ENCODE results near the gene CRYGS. TPM values are rescaled to one million over a fixed set of nuclear protein-coding genes. Genes with fewer than 3 reads are reported as not detected.

The CRYGS gene
- total and polyA plus RNA-seq, 9 of the 15 experiments (the other 6 are each of a cell fraction or from before 2014, with no cell fraction given), result 1.5 to 3.8 (median 2.0) TPM

DNA sequence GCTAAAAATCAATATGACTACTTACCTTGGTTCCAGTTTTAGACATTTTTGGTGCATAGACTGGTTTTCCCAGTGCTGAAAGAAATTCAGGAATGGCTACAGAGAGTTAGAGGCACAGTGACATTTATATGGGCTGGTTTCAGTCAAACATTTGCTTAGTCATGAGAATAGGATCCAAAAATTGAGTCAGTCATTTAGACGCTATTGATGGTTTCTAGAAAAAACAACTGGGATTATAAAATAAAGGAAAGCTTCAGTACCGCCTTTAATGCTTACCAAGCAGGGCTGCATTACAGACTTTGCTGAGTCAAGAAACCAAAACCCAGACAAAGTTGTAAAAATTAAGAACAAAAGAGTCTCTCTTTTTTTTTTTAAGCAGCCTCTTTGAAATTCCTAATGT lies at the start of gene CRYGS (continued):
- TF ChIP-seq, protein P1, sequence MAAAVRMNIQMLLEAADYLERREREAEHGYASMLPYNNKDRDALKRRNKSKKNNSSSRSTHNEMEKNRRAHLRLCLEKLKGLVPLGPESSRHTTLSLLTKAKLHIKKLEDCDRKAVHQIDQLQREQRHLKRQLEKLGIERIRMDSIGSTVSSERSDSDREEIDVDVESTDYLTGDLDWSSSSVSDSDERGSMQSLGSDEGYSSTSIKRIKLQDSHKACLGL (CRISPR knock-in tag; IDR thresholded peaks at IDR 0.05; ENCODE audit: borderline replicate concordance, poor library complexity, severe bottlenecking), result no peak
- TF ChIP-seq CCNT2 (IDR thresholded peaks at IDR 0.05; ENCODE audit: borderline replicate concordance, extremely low read depth, insufficient read length, low read depth, low read length) (no peak), ILK (tag; IDR thresholded peaks at IDR 0.05; ENCODE audit: borderline replicate concordance, low read depth) (no peak), RAD21 (CRISPR knock-in tag; conservative IDR thresholded peaks at IDR 0.05 in 1 of 2, IDR thresholded peaks at IDR 0.05 in 1 of 2) (no peak), ZNF311 (CRISPR knock-in tag; IDR thresholded peaks at IDR 0.05) (no peak), MAFK (IDR thresholded peaks at IDR 0.05; ENCODE audit: low read length) (0 out of 2 replicates have a peak, but pooled peaks have one; percentile 2), PYGO2 (tag; IDR thresholded peaks at IDR 0.05) (no peak), CHD1 (IDR thresholded peaks at IDR 0.05; ENCODE audit: low read length) (no peak), ZNF561 (CRISPR knock-in tag; conservative IDR thresholded peaks at IDR 0.05) (no peak), SRSF3 (IDR thresholded peaks at IDR 0.05; ENCODE audit: insufficient read depth, low read length) (no peak), SNIP1 (IDR thresholded peaks at IDR 0.05; ENCODE audit: low read depth) (no peak), PRMT5 (CRISPR knock-in tag; IDR thresholded peaks at IDR 0.05) (no peak), ZNF316 (IDR thresholded peaks at IDR 0.05) (peak; percentile 49; the same call in 1 of the 2 replicates), MAFG (tag; conservative IDR thresholded peaks at IDR 0.05) (peak; percentile 35), C11orf30 (IDR thresholded peaks at IDR 0.05; ENCODE audit: low read depth) (peak; percentile 36; the same call in 1 of the 2 replicates), ZNF384 (IDR thresholded peaks at IDR 0.05; ENCODE audit: low read depth, low read length) (no peak), MEF2A (IDR thresholded peaks at IDR 0.05; ENCODE audit: control insufficient read depth, low read depth, low read length) (0 out of 2 replicates have a peak, but pooled peaks have one; percentile 1), RAD51 (IDR thresholded peaks at IDR 0.05; ENCODE audit: borderline replicate concordance, low read depth) (no peak), GTF2F1 (IDR thresholded peaks at IDR 0.05; ENCODE audit: low read depth, low read length) (no peak), ZNF354B (CRISPR knock-in tag; IDR thresholded peaks at IDR 0.05) (no peak)
- TF ChIP-seq, protein P2, sequence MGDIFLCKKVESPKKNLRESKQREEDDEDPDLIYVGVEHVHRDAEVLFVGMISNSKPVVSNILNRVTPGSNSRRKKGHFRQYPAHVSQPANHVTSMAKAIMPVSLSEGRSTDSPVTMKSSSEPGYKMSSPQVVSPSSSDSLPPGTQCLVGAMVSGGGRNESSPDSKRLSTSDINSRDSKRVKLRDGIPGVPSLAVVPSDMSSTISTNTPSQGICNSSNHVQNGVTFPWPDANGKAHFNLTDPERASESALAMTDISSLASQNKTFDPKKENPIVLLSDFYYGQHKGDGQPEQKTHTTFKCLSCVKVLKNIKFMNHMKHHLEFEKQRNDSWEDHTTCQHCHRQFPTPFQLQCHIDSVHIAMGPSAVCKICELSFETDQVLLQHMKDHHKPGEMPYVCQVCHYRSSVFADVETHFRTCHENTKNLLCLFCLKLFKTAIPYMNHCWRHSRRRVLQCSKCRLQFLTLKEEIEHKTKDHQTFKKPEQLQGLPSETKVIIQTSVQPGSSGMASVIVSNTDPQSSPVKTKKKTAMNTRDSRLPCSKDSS (IDR thresholded peaks at IDR 0.05; ENCODE audit: low read depth, partially characterized antibody), result no peak
- TF ChIP-seq, protein P3, sequence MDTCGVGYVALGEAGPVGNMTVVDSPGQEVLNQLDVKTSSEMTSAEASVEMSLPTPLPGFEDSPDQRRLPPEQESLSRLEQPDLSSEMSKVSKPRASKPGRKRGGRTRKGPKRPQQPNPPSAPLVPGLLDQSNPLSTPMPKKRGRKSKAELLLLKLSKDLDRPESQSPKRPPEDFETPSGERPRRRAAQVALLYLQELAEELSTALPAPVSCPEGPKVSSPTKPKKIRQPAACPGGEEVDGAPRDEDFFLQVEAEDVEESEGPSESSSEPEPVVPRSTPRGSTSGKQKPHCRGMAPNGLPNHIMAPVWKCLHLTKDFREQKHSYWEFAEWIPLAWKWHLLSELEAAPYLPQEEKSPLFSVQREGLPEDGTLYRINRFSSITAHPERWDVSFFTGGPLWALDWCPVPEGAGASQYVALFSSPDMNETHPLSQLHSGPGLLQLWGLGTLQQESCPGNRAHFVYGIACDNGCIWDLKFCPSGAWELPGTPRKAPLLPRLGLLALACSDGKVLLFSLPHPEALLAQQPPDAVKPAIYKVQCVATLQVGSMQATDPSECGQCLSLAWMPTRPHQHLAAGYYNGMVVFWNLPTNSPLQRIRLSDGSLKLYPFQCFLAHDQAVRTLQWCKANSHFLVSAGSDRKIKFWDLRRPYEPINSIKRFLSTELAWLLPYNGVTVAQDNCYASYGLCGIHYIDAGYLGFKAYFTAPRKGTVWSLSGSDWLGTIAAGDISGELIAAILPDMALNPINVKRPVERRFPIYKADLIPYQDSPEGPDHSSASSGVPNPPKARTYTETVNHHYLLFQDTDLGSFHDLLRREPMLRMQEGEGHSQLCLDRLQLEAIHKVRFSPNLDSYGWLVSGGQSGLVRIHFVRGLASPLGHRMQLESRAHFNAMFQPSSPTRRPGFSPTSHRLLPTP (IDR thresholded peaks at IDR 0.05; ENCODE audit: borderline replicate concordance, extremely low read depth, insufficient read length), result no peak
- TF ChIP-seq, protein P4, sequence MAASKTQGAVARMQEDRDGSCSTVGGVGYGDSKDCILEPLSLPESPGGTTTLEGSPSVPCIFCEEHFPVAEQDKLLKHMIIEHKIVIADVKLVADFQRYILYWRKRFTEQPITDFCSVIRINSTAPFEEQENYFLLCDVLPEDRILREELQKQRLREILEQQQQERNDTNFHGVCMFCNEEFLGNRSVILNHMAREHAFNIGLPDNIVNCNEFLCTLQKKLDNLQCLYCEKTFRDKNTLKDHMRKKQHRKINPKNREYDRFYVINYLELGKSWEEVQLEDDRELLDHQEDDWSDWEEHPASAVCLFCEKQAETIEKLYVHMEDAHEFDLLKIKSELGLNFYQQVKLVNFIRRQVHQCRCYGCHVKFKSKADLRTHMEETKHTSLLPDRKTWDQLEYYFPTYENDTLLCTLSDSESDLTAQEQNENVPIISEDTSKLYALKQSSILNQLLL (CRISPR knock-in tag; IDR thresholded peaks at IDR 0.05; ENCODE audit: borderline replicate concordance), result no peak
